OCI-LY7 (cell line): ENCODE results near the gene TRIO.

Experiments used
- EZH2phosphoT487 ChIP-seq: fragments of 200-600 bp; sonication (generic); IDR thresholded peaks from 2 replicates; pipeline ENCODE4 v1.6.1; 2018; ENCODE audit warnings: low read depth, borderline replicate concordance, mild to moderate bottlenecking, mixed run types, antibody characterized with exemption, low read length, moderate library complexity, mixed read lengths
- TF ChIP-seq, protein P1 (sequence below): fragments of 200-600 bp; sonication (generic); conservative IDR thresholded peaks from 2 replicates; pipeline ENCODE4 v1.5.1; 2014; ENCODE audit warnings: mild to moderate bottlenecking, antibody characterized with exemption, low read length, moderate library complexity, mixed read lengths

DNA sequence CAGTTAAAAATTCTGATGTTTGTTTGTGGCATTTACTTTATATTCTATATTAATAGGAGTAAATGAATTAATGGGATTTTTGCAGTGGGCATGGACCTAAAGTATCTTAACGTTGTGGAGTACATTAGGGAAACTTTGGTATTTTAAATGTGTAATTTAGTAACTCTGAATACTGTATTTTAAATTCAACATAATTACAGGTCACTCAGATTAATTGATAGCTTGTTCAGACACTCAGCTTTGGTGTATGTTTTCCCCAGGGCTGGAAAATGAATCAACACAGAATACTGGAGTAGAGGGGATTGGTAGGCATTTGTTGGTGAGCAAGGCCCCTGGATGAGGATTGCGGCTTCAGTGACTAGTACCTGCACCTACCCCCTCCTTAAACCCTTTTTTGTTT is 117.5 kb downstream of the TRIO start:
- TF ChIP-seq, protein P1, sequence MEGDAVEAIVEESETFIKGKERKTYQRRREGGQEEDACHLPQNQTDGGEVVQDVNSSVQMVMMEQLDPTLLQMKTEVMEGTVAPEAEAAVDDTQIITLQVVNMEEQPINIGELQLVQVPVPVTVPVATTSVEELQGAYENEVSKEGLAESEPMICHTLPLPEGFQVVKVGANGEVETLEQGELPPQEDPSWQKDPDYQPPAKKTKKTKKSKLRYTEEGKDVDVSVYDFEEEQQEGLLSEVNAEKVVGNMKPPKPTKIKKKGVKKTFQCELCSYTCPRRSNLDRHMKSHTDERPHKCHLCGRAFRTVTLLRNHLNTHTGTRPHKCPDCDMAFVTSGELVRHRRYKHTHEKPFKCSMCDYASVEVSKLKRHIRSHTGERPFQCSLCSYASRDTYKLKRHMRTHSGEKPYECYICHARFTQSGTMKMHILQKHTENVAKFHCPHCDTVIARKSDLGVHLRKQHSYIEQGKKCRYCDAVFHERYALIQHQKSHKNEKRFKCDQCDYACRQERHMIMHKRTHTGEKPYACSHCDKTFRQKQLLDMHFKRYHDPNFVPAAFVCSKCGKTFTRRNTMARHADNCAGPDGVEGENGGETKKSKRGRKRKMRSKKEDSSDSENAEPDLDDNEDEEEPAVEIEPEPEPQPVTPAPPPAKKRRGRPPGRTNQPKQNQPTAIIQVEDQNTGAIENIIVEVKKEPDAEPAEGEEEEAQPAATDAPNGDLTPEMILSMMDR, result no peak
- TF ChIP-seq EZH2phosphoT487, result no peak
